Keratinocyte (primary cell): ENCODE data around the gene TCFL5. TPM values are rescaled to one million over a fixed set of nuclear protein-coding genes. Genes with fewer than 3 reads are reported as not detected.

Experiments used
- DNase-seq: peaks from one replicate; pipeline ENCODE4 v3.0.0-alpha.2; 2011; ENCODE audit warnings: low read depth, missing footprints, low spot score
- FAIRE-seq: peaks from 2 replicates; lab custom pipeline; 2011; peaks lifted over from hg19 to GRCh38; lab: Jason Lieb, UNC
- H2AFZ ChIP-seq: 2 replicates; pipeline ENCODE4 v1.6.0; 2012; ENCODE audit warnings: low read length, control low read depth, inconsistent platforms; ENCODE audit not compliant: control insufficient read depth
- H3K27ac ChIP-seq: 2 replicates; pipeline ENCODE4 v1.5.1; 2011; ENCODE audit warnings: low read length; ENCODE audit not compliant: control insufficient read depth, insufficient read depth
- H3K27me3 ChIP-seq: 3 replicates; pipeline ENCODE4 v1.6.0; 2011; ENCODE audit warnings: low read length; ENCODE audit not compliant: control insufficient read depth, insufficient read depth; ENCODE audit errors: extremely low read depth
- H3K36me3 ChIP-seq, 2 experiments: 2 replicates in 1 of 2; 3 replicates in 1 of 2; pipeline ENCODE4 v1.5.1; 2011; ENCODE audit warnings: low read length in 2 of 2, mild to moderate bottlenecking in 1 of 2; ENCODE audit not compliant: control insufficient read depth in 2 of 2, insufficient read depth in 2 of 2; ENCODE audit errors: extremely low read depth in 1 of 2
- H3K4me1 ChIP-seq: 3 replicates; pipeline ENCODE4 v1.5.1; 2011; ENCODE audit warnings: low read length; ENCODE audit not compliant: control insufficient read depth, insufficient read depth; ENCODE audit errors: extremely low read depth
- H3K4me2 ChIP-seq: 3 replicates; pipeline ENCODE4 v1.6.0; 2011; ENCODE audit warnings: low read depth, low read length; ENCODE audit not compliant: control insufficient read depth, insufficient read depth; ENCODE audit errors: extremely low read depth
- H3K4me3 ChIP-seq, 3 experiments: fragments of 200-600 bp in 1 of 3; sonication (generic) in 1 of 3; 2 replicates in 2 of 3; 3 replicates in 1 of 3; pipeline ENCODE4 v1.5.1; 2011 to 2016; ENCODE audit warnings: low read length in 3 of 3, mild to moderate bottlenecking in 3 of 3, control low read depth in 2 of 3, inconsistent platforms in 1 of 3, low read depth in 1 of 3, mixed read lengths in 1 of 3, mixed run types in 1 of 3, moderate library complexity in 1 of 3; ENCODE audit not compliant: control insufficient read depth in 2 of 3, insufficient read depth in 2 of 3; ENCODE audit errors: extremely low read depth in 1 of 3
- H3K79me2 ChIP-seq: 2 replicates; pipeline ENCODE4 v1.6.0; 2012; ENCODE audit warnings: low read length; ENCODE audit not compliant: control insufficient read depth, insufficient read depth
- H3K9ac ChIP-seq: 3 replicates; pipeline ENCODE4 v1.6.0; 2011; ENCODE audit warnings: low read length; ENCODE audit not compliant: control insufficient read depth, insufficient read depth; ENCODE audit errors: extremely low read depth
- H3K9me1 ChIP-seq: 3 replicates; pipeline ENCODE4 v1.6.0; 2011; ENCODE audit warnings: low read length; ENCODE audit not compliant: control insufficient read depth, insufficient read depth; ENCODE audit errors: extremely low read depth
- H3K9me3 ChIP-seq: 2 replicates; pipeline ENCODE4 v1.5.1; 2012; ENCODE audit warnings: low read depth, low read length; ENCODE audit not compliant: control insufficient read depth
- H4K20me1 ChIP-seq: 3 replicates; pipeline ENCODE4 v1.6.0; 2011; ENCODE audit warnings: low read length; ENCODE audit not compliant: control insufficient read depth, insufficient read depth; ENCODE audit errors: extremely low read depth
- EZH2 ChIP-seq: IDR thresholded peaks from one replicate; pipeline ENCODE4 v1.6.1; 2012; ENCODE audit warnings: inconsistent platforms, mild to moderate bottlenecking, low read length, moderate library complexity
- dilution Hi-C: fragments of 300-500 bp; cut with MboI; formaldehyde crosslinking; loops from one replicate; pipeline ENCODE4 v1.7.0; 2020; ENCODE audit warnings: low sequenced_read_pairs; ENCODE audit not compliant: extremely low pct_ligation_motif_present
- polyA plus RNA-seq, 5 experiments: library from polyadenylated mRNA; depleted of rRNA in 3 of 5; stranded (reverse) in 3 of 5; stranded (forward) in 1 of 5; unstranded in 1 of 5; fragments of >200 nt; gene quantifications; 1 replicate in 1 of 5; 2 replicates in 3 of 5; 3 replicates in 1 of 5; pipeline versions ENCODE4 v1.2.1 to v1.2.3, GENCODE V29; 2011 to 2012; ENCODE audit warnings: missing spikeins in 2 of 5, low read depth in 1 of 5, low replicate concordance in 1 of 5
- TF ChIP-seq, protein P1 (sequence below), 3 experiments: IDR thresholded peaks in 1 of 3; conservative IDR thresholded peaks in 1 of 3; optimal IDR thresholded peaks in 1 of 3; 2 replicates in 2 of 3; 3 replicates in 1 of 3; pipeline versions ENCODE3 to v1.5.1; 2011; ENCODE audit warnings: low read length in 3 of 3, mild to moderate bottlenecking in 3 of 3, moderate library complexity in 2 of 3, control low read depth in 1 of 3, inconsistent platforms in 1 of 3; ENCODE audit not compliant: insufficient read depth in 2 of 3; ENCODE audit errors: extremely low read depth in 1 of 3

TCFL5 gene
- polyA plus RNA-seq, 1 donor (not counting 4 experiments of a cell fraction or from before 2014, with no cell fraction given), result 14.6 TPM

DNA sequence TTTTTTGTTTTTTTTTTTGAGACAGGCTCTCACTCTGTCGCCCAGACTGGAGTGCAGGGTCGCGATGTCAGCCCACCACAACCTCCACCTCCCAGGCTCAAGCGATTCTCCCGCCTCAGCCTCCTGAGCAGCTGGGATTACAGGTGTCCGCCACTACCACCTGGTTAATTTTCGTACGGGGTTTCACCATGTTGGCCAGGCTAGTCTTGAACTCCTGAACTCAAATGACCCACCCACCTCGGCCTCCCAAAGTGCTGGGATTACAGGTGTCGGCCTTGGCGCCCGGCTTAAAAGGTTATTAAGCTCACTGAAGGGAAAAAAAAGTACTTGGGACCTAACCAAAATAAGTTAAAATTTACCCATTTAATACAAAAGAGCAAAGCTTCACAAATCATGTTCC, 1.9 kb downstream of the TCFL5 start:
- Histone ChIP-seq H2AFZ (no peak overlapping the region), H3K79me2 (peaks cover 29% of the 10 kb centered on the region), H3K27ac (peak overlapping the region; percentile 53), H3K4me3 (peak overlapping the region in 2 of 3 experiments; percentile 64 to 68), H3K9ac (peak overlapping the region; percentile 73), H3K9me1 (no peaks in the 10 kb centered on the region), H4K20me1 (peaks cover 8% of the 10 kb centered on the region), H3K4me2 (peak overlapping the region; percentile 90), H3K4me1 (peaks cover 28% of the 10 kb centered on the region), H3K9me3 (no peaks in the 10 kb centered on the region), H3K27me3 (no peaks in the 10 kb centered on the region), H3K36me3 (peaks cover 1 to 16% of the 10 kb centered on the region in 2 experiments)
- no peak for TF ChIP-seq EZH2
- TF ChIP-seq, protein P1, sequence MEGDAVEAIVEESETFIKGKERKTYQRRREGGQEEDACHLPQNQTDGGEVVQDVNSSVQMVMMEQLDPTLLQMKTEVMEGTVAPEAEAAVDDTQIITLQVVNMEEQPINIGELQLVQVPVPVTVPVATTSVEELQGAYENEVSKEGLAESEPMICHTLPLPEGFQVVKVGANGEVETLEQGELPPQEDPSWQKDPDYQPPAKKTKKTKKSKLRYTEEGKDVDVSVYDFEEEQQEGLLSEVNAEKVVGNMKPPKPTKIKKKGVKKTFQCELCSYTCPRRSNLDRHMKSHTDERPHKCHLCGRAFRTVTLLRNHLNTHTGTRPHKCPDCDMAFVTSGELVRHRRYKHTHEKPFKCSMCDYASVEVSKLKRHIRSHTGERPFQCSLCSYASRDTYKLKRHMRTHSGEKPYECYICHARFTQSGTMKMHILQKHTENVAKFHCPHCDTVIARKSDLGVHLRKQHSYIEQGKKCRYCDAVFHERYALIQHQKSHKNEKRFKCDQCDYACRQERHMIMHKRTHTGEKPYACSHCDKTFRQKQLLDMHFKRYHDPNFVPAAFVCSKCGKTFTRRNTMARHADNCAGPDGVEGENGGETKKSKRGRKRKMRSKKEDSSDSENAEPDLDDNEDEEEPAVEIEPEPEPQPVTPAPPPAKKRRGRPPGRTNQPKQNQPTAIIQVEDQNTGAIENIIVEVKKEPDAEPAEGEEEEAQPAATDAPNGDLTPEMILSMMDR (optimal IDR thresholded peaks at IDR 0.05 in 1 of 3, IDR thresholded peaks at IDR 0.05 in 1 of 3, conservative IDR thresholded peaks at IDR 0.05 in 1 of 3; ENCODE audit: extremely low read depth in 1 of 3, insufficient read depth in 2 of 3, low read length in 3 of 3), result no peak
- no peak for DNase-seq
- FAIRE-seq, result no peak
- dilution Hi-C loops, result no loop called here

DNA sequence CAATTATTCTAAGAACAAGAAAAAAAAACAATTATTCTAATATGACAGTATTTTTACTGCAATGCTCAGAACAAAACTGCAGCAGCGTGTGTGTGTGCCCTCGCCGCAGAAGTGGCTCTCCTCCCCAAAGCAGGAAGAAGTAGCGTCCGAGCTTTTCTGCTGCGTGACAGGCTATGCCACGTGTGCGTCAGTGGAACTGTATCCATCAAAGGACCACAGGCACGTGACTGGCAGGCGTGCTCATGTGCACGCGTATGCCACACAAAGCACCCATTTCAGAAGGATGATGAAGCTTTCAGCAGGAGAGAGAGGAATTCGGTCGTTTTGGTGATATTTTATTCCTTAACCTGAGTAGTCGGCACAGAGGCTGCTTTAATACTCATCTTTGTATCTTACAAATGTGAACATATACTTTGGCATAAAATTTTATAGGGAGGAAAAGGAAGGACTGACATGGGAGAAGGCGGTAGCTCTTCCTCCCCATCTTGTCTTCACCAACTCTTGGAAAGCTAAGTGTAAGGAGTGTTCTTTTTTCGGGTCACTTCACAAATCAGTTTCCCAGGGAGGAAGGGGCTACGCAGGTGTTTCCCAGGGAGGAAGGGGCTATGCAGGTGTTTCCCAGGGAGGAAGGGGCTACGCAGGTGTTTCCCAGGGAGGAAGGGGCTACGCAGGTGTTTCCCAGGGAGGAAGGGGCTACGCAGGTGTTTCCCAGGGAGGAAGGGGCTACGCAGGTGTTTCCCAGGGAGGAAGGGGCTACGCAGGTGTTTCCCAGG, 3.4 kb downstream of the TCFL5 start:
- Histone ChIP-seq H3K27ac (no peak overlapping the region), H3K79me2 (peaks cover 33% of the 10 kb centered on the region), H3K4me3 (no peak overlapping the region), H3K4me2 (no peak overlapping the region), H3K9ac (no peak overlapping the region), H2AFZ (no peak overlapping the region), H3K36me3 (peaks cover 6 to 22% of the 10 kb centered on the region in 2 experiments), H3K9me1 (no peaks in the 10 kb centered on the region), H3K27me3 (no peaks in the 10 kb centered on the region), H3K9me3 (no peaks in the 10 kb centered on the region), H4K20me1 (peaks cover 8% of the 10 kb centered on the region), H3K4me1 (peaks cover 28% of the 10 kb centered on the region)
- DNase-seq, result no peak
- dilution Hi-C loops, result no loop called here
- no peak for TF ChIP-seq EZH2
- TF ChIP-seq, protein P1 (optimal IDR thresholded peaks at IDR 0.05 in 1 of 3, IDR thresholded peaks at IDR 0.05 in 1 of 3, conservative IDR thresholded peaks at IDR 0.05 in 1 of 3; ENCODE audit: extremely low read depth in 1 of 3, insufficient read depth in 2 of 3, low read length in 3 of 3), result no peak
- no peak for FAIRE-seq
